ENCODE measurements around the gene RSAD1.

GRCh38 chr17:50501054-50501453 is 22.4 kb downstream of the RSAD1 start:
- TF ChIP-seq CTCF (IDR thresholded peaks at IDR 0.05) (peak; percentile 53), EZH2phosphoT487 (IDR thresholded peaks at IDR 0.05) (no peak), EZH2 (IDR thresholded peaks at IDR 0.05) (no peak)

Data from neural progenitor cell (in vitro differentiated cells).